KOPT-K1 (cell line): Measurements from ENCODE around the gene SCAP.

Experiments used
- H3K27ac ChIP-seq: fragments of 200-600 bp; sonication (generic); 2 replicates; pipeline ENCODE4 v1.5.1; 2016; ENCODE audit warnings: antibody characterized with exemption, mild to moderate bottlenecking, low read depth, low read length; ENCODE audit not compliant: poor library complexity, severe bottlenecking
- H3K36me3 ChIP-seq: fragments of 200-600 bp; sonication (generic); 2 replicates; pipeline ENCODE4 v1.5.1; 2017; ENCODE audit warnings: antibody characterized with exemption, mild to moderate bottlenecking, low read length, moderate library complexity; ENCODE audit not compliant: insufficient read depth
- H3K9me3 ChIP-seq: fragments of 200-600 bp; sonication (generic); 2 replicates; pipeline ENCODE4 v1.5.1; 2017; ENCODE audit warnings: antibody characterized with exemption, low read length, mild to moderate bottlenecking; ENCODE audit not compliant: insufficient read depth, poor library complexity, severe bottlenecking

The SCAP gene

DNA sequence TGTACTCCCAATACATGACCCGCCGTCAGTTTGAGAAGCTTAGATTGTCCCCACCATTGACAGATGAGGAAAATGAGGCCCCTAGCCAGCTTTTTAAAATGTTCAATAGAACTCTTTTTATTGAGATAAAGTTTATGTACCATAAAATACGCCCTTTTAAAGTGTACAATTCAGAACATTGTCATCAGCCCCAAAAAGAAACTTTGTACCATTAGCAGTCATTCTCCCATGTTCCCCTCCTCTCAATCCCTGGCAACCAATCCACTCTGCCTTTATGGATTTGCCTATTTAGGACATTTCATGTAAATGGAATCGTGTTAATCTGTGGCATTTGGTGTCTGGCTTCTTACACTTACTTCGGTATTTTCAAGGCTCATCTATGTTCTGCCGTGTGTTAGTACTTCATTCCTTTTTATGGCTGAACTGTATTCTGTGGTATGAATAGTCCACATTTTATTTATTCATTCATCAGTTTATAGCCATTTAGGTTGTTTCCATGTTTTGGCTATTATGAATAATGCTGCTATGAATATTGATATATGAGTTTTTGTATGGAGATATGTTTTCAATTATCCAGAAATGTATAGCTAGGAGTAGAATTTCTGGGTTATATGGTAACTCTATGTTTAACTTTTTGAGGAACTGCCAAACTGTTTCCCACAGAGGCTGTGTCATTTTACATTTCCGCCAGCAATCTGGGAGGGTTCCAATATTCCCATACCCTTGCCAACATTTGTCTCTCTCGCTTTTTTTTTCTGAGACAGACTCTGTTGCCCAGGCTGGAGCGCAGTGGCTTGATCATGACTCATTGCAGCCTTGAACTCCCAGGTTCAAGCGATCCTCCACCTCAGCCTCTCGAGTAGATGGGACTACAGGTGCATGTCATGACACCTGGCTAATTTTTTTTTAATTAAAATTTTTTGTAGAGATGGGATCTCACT lies 110.3 kb downstream of the SCAP start:
- Histone ChIP-seq H3K9me3 (peaks cover 2% of the 10 kb centered on the region), H3K27ac (no peak overlapping the region), H3K36me3 (no peaks in the 10 kb centered on the region)
